C4-2B (cell line): Measurements from ENCODE around the gene RGS7.

Experiments used
- CTCF ChIP-seq: fragments of 450-650 bp; conservative IDR thresholded peaks from 2 replicates; pipeline ENCODE4 v1.5.1; 2017; ENCODE audit warnings: mild to moderate bottlenecking
- ZFX ChIP-seq: fragments of 450-650 bp; IDR thresholded peaks from 2 replicates; pipeline ENCODE4 v1.6.1; 2017

- TF ChIP-seq CTCF (no peak), ZFX (no peak)
These were observed 520.7 kb downstream of the RGS7 start for GRCh38 chr1:240836271-240836670.
